IMR-90 (cell line): ENCODE data around the gene PTPN22. TPM values are rescaled to one million over a fixed set of nuclear protein-coding genes. Genes with fewer than 3 reads are reported as not detected.

ENCODE experiments used
- polyA plus RNA-seq, 3 experiments: library from polyadenylated mRNA; depleted of rRNA; stranded (reverse); fragments of >200 nt; gene quantifications; 2 replicates each; pipeline ENCODE4 v1.2.3, GENCODE V29; 2012; ENCODE audit warnings: low replicate concordance in 1 of 3
- total RNA-seq: library from RNA; depleted of rRNA; stranded (reverse); fragments of >200 nt; gene quantifications from 2 replicates; pipeline ENCODE4 v1.2.3, GENCODE V29; 2012; rRNA removed

Gene PTPN22
- total and polyA plus RNA-seq, 2 of the 4 experiments (the other 2 are of a cell fraction), result 0.14 to 0.18 TPM

Other genes starting within 250 kb of the PTPN22 start
- 13.3 and 20.6 TPM in 2 replicates for gene PHTF1, start 112.2 kb downstream of the PTPN22 start, total RNA-seq
- 7.6 and 9.6 TPM in 2 replicates for gene PHTF1, start 112.2 kb downstream of the PTPN22 start, polyA plus RNA-seq (2012; rRNA removed)
- 11.7 and 12.8 TPM in 2 replicates for gene RSBN1, start 59.2 kb downstream of the PTPN22 start, total RNA-seq
- 4.6 and 5.3 TPM in 2 replicates for gene RSBN1, start 59.2 kb downstream of the PTPN22 start, polyA plus RNA-seq (2012; rRNA removed)
- gene BCL2L15, start 15.9 kb upstream of the PTPN22 start, total RNA-seq, result under 0.01 TPM in 2 replicates
- gene BCL2L15, start 15.9 kb upstream of the PTPN22 start, polyA plus RNA-seq (2012; rRNA removed), result 0.15 and 0.22 TPM in 2 replicates
- gene AP4B1, start 33.1 kb upstream of the PTPN22 start, total RNA-seq, result 16.7 and 18.1 TPM in 2 replicates
- 11.7 and 15.6 TPM in 2 replicates for gene AP4B1, start 33.1 kb upstream of the PTPN22 start, polyA plus RNA-seq (2012; rRNA removed)
- gene DCLRE1B, start 33.6 kb upstream of the PTPN22 start, total RNA-seq, result 6.1 TPM in 2 replicates
- 4.4 and 4.9 TPM in 2 replicates for gene DCLRE1B, start 33.6 kb upstream of the PTPN22 start, polyA plus RNA-seq (2012; rRNA removed)
- gene HIPK1, start 57.6 kb upstream of the PTPN22 start, total RNA-seq, result 25.3 and 33.9 TPM in 2 replicates
- gene HIPK1, start 57.6 kb upstream of the PTPN22 start, polyA plus RNA-seq (2012; rRNA removed), result 15.1 and 15.3 TPM in 2 replicates
- gene OLFML3, start 107.8 kb upstream of the PTPN22 start, total RNA-seq, result 37.8 and 40.9 TPM in 2 replicates
- 66.6 and 71.3 TPM in 2 replicates for gene OLFML3, start 107.8 kb upstream of the PTPN22 start, polyA plus RNA-seq (2012; rRNA removed)